AG20443 (cell line): ENCODE results near the gene ADGRG6.
A peak's percentile ranks its signal among the peaks of the same experiment; 100 is the strongest.
"Not testable (repeated sequence)": the region's sequence is repeated elsewhere in the genome, so short reads cannot be mapped to it uniquely, and the experiment has no call there.

Experiments used
- DNase-seq: peaks from one replicate; pipeline ENCODE4 v3.0.0; 2012; ENCODE audit warnings: low spot score, mixed read lengths

The ADGRG6 gene

GRCh38 chr6:142409794-142410193 lies 108.0 kb downstream of the ADGRG6 start:
- DNase-seq, result no peak

- no peak for DNase-seq
Observed at GRCh38 chr6:142411145-142411544, 109.3 kb downstream of the ADGRG6 start.

GRCh38 chr6:142412241-142412640 lies 110.4 kb downstream of the ADGRG6 start:
- DNase-seq, result no peak

- DNase-seq, result no peak
Observed at GRCh38 chr6:142412658-142413057, 110.9 kb downstream of the ADGRG6 start.

DNA sequence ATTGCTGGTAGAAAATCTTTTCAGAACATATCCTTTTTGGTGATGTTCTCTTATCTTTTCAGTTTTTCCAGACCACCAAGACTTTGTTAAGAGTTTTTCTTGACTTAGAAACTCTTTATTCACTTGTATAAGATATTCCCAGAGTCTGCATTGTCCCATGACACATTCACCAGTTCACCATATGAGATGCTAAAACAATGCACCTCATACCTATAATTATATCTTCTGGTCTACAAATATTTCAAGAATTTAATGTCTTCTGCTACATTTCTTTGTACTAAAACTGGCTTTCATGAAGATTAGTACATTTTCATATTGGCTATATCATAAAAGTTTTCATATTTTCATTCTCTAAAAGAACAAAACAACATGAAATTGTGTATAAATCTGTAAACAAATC lies 111.3 kb downstream of the ADGRG6 start:
- DNase-seq, result no peak

DNA sequence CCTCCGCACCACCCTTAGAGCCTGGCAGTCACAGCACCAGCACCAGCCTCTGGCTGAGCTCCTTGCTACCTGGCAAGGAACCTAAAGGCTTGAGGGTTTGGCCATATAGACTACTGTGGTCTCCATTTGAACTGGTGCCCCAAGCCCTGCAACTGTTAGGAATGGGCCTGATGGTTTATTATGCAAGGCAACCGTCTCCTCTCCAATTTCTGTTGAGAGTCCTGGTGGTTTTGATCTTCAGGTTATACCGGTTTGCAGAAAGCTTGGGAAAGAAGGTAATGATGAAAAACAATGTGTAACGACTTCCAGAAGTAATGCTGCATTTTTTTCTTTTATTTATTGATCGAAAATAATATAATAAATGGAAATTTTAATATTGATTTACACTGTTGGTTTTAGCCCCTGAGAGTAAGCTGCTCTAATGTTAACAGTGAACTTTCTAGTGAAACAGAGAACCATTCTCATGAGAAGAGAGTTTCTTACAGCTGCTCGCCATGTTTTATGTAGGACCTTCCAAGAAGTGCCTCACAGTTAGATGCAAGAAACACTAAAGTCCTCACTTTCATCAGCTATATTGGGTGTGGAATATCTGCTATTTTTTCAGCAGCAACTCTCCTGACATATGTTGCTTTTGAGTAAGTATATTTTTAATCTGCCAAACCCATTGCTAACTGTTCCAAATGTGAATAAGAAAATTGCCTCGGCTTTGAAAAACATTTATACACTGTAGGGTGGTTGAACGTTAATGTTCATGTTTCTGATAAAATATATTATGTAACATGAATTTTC lies 112.8 kb downstream of the ADGRG6 start:
- DNase-seq, result no peak

GRCh38 chr6:142416179-142416578 lies 114.4 kb downstream of the ADGRG6 start:
- peak; percentile 85 for DNase-seq

DNA sequence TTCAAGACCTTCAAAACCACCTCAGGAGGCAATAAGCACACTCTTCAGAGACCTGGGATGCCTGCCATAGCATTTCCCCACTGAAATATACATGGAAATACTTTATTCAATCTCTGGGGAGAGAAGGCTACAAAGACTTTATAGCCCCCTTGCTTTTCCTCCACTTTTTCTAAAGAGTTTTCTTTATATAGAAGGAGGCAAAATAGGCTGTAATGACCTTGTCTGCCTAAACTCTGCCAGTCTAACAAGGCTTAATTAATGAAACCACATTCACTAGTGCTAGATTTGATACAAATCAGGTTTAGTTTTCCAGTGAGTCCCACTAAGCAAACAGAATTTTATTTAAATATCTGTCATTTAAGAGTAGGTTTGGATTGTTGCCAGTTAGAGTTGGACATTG lies 114.9 kb downstream of the ADGRG6 start:
- no peak for DNase-seq

DNA sequence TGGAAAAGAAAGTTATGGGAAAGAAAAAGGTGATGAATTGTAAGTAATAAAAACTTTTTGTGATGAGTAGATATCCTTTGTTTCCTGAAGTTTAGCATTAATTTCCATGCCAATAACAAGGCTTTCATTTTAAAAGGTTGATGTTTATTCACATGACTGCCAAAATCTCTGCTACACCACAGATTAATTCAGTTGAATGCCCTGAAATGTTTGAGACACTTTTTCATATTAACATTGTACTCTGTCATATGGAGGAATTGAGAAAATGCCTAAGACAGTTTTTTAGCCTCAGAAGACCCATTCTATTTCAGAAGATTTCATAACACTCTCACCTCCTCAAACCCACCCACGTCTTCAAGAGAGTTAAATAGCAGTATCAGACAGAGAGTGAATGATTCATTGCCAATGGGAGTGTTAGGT lies 115.5 kb downstream of the ADGRG6 start:
- no peak for DNase-seq

- no peak for DNase-seq
Observed at GRCh38 chr6:142419071-142419470, 117.3 kb downstream of the ADGRG6 start.

- DNase-seq, result no peak
Observed at GRCh38 chr6:142420802-142421201, 119.0 kb downstream of the ADGRG6 start.

- DNase-seq, result no peak
Observed at GRCh38 chr6:142421285-142422117, 119.7 kb downstream of the ADGRG6 start.

DNA sequence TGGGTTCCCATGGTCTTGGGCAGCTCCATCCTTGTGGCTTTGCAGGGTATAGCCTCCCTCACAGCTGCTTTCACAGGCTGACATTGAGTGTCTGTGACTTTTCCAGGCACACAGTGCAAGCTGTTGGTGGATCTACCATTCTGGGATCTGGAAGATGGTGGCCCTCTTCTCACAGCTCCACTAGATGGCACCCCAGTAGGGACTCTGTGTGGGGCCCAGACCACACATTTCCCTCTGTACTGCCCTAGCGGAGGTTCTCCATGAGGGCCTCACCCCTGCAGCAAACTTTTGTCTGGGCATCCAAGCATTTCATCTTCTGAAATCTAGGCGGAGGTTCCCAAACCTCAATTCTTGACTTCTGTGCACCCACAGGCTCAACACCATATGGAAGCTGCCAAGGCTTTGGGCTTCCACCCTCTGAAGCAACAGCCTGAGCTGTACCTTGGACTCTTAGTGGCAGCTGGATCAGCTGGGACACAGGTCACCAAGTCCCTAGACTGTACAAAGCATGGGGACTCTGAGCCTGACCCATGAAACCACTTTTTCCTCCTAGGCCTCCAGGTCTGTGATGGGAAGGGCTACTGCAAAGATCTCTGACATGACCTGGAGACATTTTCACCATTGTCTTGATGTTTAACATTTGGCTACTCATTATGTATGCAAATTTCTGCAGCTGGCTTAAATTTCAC lies 124.8 kb downstream of the ADGRG6 start:
- DNase-seq, result not testable (repeated sequence)

DNA sequence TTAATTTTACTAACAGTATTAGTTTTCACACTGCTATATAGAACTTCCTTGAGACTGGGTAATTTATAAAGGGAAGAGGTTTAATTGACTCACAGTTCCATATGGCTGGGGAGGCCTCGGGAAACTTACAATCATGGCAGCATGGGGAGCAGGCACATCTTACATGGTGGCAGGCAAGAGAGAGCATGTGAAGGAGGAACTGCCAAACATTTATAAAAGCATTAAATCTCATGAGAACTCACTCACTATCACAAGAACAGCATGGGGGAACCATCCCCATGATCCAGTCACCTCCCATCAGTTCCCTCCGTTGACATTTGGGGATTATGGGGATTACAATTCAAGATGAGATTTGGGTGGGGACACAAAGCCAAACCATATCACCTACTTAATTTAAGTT lies 126.7 kb downstream of the ADGRG6 start:
- DNase-seq, result not testable (repeated sequence)

DNA sequence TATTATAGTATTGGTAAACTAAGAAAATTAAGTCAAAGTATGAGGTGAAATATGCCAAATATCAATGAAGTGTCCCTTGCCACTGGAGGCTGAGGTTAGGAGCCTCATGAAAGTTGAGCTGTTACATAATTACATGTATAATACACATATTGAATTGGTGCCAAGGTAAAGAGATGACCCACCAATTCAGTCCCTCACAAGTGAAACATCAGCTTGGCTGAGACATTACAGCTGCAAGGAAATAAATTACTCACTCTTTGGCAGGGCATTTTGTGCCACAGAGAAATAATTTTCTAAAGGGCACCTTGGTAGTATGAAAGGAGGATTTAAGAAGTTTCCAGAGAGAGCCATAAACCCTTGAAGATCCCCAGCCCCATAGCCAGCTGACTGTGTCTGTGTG lies 127.4 kb downstream of the ADGRG6 start:
- DNase-seq, result no peak

DNA sequence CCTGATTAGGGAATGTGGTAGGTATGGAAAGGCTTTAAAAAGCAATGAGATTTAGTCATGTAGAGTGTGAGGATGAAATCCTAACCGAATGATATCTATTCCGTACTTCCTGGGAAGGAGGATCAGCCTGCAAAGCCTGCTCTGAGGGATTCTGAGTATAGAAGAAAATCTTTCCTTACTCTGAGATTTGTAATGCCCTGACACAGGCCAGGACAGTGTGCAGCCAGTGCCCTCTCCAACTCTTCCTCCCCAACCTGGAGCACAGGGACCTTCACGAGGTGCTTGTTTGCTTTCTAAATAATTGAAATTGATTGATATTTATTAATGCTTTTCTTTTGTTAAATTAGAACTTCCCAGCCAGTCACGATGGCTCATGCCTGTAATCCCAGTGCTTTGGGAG lies 131.6 kb downstream of the ADGRG6 start:
- DNase-seq, result no peak

DNA sequence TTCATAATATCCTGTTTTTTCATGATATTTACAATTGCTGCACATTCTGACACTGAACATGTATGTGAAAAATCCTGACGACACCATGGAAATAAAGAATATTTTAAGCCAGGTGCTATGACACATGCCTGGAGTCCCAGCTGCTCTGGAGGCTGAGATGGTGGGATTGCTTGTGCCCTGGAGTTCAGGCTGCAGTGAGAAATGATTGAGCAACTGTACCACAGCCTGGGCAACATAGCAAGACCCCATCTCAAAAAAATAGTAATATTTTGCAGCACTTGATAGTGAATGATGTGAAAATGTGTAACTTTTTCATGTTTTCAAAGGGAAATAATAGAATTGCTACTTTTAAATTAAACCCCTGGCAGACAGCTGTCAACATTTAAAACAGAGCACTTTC lies 137.1 kb downstream of the ADGRG6 start:
- no peak for DNase-seq

DNA sequence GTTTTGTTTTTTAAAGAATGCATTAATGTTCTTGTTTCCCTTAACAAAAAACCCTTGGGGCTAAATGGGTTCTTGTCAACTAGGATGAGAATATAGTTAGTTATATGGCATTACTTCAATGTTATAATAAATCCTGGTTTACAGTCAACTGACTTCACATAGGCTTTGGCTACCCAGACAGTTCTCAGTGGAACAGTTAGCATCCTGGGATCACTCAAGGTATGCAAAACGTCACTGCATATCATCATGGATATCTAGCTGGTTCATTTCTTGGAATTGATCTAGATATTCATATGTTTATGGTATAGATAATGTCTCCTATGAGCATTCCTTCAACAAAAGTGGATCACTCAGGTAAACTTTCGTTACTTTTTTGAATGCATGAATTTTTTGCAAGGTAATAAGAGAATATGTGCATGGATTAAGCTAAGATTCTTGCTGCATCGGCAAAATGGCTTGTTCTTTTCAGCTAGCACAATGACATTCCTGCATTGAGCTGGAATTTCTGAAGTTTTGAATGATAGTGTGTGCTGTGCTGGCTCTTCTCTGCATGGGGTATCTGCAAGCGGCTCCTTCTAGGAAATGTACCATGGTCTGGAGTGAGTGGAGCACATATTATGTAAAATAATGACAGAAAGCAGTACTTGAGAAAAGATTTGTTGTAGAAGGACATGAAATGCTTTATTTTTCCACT lies 138.9 kb downstream of the ADGRG6 start:
- no peak for DNase-seq

GRCh38 chr6:142441716-142442115 lies 139.9 kb downstream of the ADGRG6 start:
- DNase-seq, result no peak

DNA sequence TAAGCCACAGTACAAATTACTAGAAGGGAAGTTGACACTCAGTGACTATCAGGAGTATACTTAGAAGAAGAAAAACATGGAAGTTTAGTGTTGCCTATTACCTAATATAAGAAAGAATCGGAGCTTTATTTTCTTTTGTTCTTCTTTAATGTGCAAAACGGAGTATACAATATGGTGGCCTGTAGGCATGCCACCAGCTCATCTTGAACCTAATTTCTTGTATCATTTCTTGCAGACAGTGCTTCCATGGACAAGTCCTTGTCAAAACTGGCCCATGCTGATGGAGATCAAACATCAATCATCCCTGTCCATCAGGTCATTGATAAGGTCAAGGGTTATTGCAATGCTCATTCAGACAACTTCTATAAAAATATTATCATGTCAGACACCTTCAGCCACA lies 141.3 kb downstream of the ADGRG6 start:
- no peak for DNase-seq

DNA sequence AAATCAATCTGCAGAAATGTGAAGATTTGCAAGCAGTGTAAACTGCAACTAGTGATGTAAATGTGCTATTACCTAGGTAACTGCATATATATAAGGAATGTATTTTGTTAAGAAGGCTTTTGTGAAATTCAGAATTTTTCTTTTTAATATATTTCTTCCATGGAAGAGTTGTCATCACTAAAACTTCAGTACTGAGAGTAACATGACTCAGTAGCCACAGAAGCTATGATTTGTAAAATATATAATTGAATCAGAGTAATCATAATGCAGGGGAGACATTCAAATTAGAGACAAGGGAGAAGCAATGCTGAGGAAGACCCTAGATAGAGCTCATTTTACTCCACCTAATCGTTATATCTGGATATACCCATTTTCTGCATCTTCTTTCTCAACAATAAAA lies 141.7 kb downstream of the ADGRG6 start:
- DNase-seq, result no peak

DNA sequence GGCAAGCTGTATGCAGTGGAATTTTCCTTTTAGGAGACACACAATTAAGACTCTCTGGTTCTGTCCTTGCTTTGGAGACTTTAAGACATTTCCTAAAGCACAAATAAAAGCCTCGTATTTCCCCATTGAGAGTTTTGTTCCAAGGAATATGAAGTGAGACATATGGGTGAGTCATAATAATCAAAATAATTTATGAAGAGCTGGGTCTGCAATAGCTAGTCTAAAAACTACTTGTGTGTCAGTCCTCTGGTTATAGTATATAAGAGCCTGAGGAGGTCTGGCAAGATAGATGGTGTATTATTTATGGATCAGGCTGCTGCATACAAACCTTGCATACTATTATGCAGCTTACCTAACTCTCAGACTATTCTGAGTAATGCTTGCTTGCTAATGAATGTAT lies 142.6 kb downstream of the ADGRG6 start:
- DNase-seq, result no peak
